Measurements from ENCODE around the gene OR11L1. TPM values are rescaled to one million over a fixed set of nuclear protein-coding genes. Genes with fewer than 3 reads are reported as not detected.

OR11L1 gene
- total RNA-seq, 1 experiment from 2014 or later: not detected

DNA sequence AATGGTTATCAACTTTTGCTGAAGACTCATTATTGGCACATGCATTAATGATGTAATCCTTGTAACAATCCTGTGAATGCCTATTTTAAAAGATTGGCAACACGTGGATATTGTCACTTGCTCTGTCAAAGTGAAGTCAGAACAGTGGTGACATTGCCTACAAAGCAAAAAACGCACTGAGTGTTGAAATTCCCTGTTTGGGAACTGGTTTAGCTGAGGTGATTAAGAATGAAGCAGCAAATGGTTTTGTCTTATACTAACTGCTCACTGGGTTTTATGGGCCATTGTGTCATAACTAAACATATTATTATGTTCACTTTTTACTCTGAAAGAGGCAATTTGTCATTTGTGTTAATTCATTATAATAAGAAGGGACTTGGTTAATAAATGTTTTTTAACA lies 29.1 kb downstream of the OR11L1 start:
- no peak for DNase-seq (ENCODE audit: low read depth)

DNA sequence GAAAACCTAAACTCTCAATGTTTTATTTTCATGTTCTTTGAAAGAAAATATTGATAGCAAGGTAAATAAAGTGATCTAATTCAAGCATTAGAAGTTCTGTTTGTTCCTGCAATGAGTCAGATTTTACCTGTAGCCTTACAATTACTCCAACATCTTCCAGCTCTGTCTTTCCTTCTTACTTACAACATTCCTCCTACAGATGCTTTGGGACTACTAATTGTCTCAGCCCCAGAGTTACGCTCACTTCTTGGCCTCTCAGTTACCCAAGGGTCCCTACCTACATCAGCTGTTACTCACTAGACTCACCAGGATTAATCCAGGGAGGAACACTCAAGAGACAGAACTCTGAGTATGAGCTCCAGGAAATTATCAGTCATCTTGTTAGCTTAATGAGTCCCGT lies 44.2 kb downstream of the OR11L1 start:
- no peak for DNase-seq (ENCODE audit: low read depth)

Other genes with a start within 250 kb of the OR11L1 start
- not detected in 2 replicates for gene OR2G3, start 236.3 kb downstream of the OR11L1 start, total RNA-seq (2014; rRNA removed; shearing (Covaris generic))
- gene OR13G1, start 162.2 kb downstream of the OR11L1 start, total RNA-seq (2014; rRNA removed; shearing (Covaris generic)): not detected in 2 replicates
- gene OR6F1, start 125.2 kb downstream of the OR11L1 start, total RNA-seq (2014; rRNA removed; shearing (Covaris generic)): not detected in 2 replicates
- gene OR14K1, start 103.3 kb downstream of the OR11L1 start, total RNA-seq (2014; rRNA removed; shearing (Covaris generic)): not detected in 2 replicates
- gene OR14A2, start 93.8 kb downstream of the OR11L1 start, total RNA-seq (2014; rRNA removed; shearing (Covaris generic)): not detected in 2 replicates
- gene OR1C1, start 81.3 kb downstream of the OR11L1 start, total RNA-seq (2014; rRNA removed; shearing (Covaris generic)): not detected in 2 replicates
- gene OR14A16, start 17.8 kb downstream of the OR11L1 start, total RNA-seq (2014; rRNA removed; shearing (Covaris generic)): not detected in 2 replicates
- 2.2 and 2.9 TPM in 2 replicates for gene TRIM58, start 15.3 kb upstream of the OR11L1 start, total RNA-seq (2014; rRNA removed; shearing (Covaris generic))
- gene OR2W3, start 53.7 kb upstream of the OR11L1 start, total RNA-seq (2014; rRNA removed; shearing (Covaris generic)): 0.24 TPM in 1 of 2 replicates, not detected in the other
- gene OR2T8, start 78.4 kb upstream of the OR11L1 start, total RNA-seq (2014; rRNA removed; shearing (Covaris generic)): 0.29 TPM in 1 of 2 replicates, not detected in the other
- not detected in 2 replicates for gene OR2AJ1, start 83.0 kb upstream of the OR11L1 start, total RNA-seq (2014; rRNA removed; shearing (Covaris generic))
- gene OR2L8, start 107.0 kb upstream of the OR11L1 start, total RNA-seq (2014; rRNA removed; shearing (Covaris generic)): not detected in 2 replicates
- not detected in 2 replicates for gene OR2AK2, start 123.3 kb upstream of the OR11L1 start, total RNA-seq (2014; rRNA removed; shearing (Covaris generic))
- gene OR2L5, start 171.8 kb upstream of the OR11L1 start, total RNA-seq (2014; rRNA removed; shearing (Covaris generic)): not detected in 2 replicates
- gene OR2L2, start 188.2 kb upstream of the OR11L1 start, total RNA-seq (2014; rRNA removed; shearing (Covaris generic)): not detected in 2 replicates
- gene OR2L3, start 204.9 kb upstream of the OR11L1 start, total RNA-seq (2014; rRNA removed; shearing (Covaris generic)): not detected in 2 replicates

Measured in RPMI7951 (cell line).